Dendritic cell treated with granulocyte-macrophage colony-stimulating factor and Interleukin-4, amounts not matched to agents 40 ng/mL and 50 ng/mL, for 4 days (primary cell): ENCODE data around the gene NLRP1.

ENCODE experiments used
- H3K27ac Mint-ChIP-seq: one replicate; pipeline ENCODE4 v1.8.0; 2022; ENCODE audit warnings: mild to moderate bottlenecking, mixed read lengths
- H3K27me3 Mint-ChIP-seq: one replicate; pipeline ENCODE4 v1.8.0; 2022; ENCODE audit warnings: mild to moderate bottlenecking, mixed read lengths
- H3K36me3 Mint-ChIP-seq: one replicate; pipeline ENCODE4 v1.8.0; 2022; ENCODE audit warnings: low read depth, mixed read lengths
- H3K4me1 Mint-ChIP-seq: one replicate; pipeline ENCODE4 v1.8.0; 2022; ENCODE audit warnings: low read depth, mixed read lengths
- H3K4me3 Mint-ChIP-seq: one replicate; pipeline ENCODE4 v1.8.0; 2022; ENCODE audit warnings: mild to moderate bottlenecking, moderate library complexity, mixed read lengths
- H3K9me3 Mint-ChIP-seq: one replicate; pipeline ENCODE4 v1.8.0; 2022; ENCODE audit warnings: mixed read lengths
- intact Hi-C: fragments of 100-400 bp; cut with micrococcal nuclease; formaldehyde crosslinking; loops from one replicate; pipeline ENCODE4 v1.15.0; 2022

The NLRP1 gene

DNA sequence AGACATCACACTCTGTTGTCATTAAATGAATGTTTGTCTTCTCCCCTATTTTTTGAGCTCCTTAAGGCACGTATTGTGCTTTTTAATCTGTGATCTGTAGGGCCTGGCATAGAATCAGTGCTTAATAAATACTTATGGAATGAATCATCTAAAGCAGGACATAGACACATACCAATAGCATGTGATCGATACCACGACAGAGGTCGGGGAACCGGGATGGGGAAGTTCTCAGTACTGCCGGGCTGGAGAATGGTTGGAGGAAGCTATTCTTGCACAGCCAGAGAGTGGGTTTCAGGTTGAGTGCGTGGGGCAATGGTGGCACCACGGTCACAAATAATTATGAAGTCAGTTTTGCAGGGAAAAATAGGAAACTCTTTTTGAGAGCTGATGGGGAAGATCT lies 26.8 kb downstream of the NLRP1 start:
- H3K9me3 Mint-ChIP-seq = no peaks in the 10 kb centered on the region
- peaks cover 39% of the 10 kb centered on the region for H3K4me1 Mint-ChIP-seq
- intact Hi-C loops = no loop called here
- no peaks in the 10 kb centered on the region for H3K27me3 Mint-ChIP-seq
- H3K27ac Mint-ChIP-seq = peak overlapping the region; percentile 61
- H3K36me3 Mint-ChIP-seq = peaks cover 93% of the 10 kb centered on the region
- H3K4me3 Mint-ChIP-seq = no peak overlapping the region

DNA sequence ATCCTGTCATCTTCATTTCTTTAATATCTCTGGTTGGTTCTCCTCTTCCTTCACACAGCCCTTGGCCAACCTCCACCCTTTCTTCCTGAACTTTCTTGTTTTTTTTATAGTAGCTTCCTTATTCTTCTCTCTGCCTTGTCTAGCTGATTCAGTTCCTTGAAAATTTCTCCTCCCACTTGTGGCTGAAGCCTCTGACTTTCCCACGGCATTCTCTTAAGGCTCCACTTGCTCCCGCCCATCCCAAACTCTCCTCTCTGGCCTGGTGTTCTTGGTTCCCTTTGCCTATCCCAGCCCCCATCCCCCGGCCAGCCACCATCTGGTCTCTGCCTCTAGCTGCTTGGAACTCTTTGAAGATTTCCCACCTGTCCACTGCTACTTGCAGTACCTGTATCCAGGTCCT lies 29.1 kb downstream of the NLRP1 start:
- Mint-ChIP-seq H3K27ac (peak overlapping the region; percentile 14), H3K36me3 (peaks cover 90% of the 10 kb centered on the region), H3K9me3 (no peaks in the 10 kb centered on the region), H3K4me3 (no peak overlapping the region), H3K4me1 (peaks cover 39% of the 10 kb centered on the region), H3K27me3 (no peaks in the 10 kb centered on the region)
- intact Hi-C loops = no loop called here

DNA sequence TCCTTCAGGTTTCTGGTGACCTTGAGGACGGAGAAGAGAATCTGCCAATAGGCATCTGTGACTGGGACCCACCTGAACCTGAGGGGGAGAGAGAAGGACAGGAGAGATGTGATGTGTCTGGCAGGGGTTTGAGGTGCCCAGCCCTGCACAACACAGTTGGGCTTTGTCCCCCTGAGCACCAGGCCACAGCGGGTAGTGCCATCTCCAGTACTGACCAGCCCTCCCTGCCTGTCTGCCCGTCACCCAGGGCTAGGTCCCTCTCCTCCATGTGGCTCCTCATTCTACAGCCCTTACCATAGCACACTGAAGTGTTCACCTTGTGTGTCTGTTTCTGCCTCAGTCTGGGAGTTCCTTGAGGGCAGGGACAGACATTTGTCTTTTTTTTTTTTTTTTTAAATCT lies 30.8 kb downstream of the NLRP1 start:
- Mint-ChIP-seq H3K27ac (no peak overlapping the region), H3K4me1 (peaks cover 30% of the 10 kb centered on the region), H3K36me3 (peaks cover 89% of the 10 kb centered on the region), H3K9me3 (no peaks in the 10 kb centered on the region), H3K27me3 (no peaks in the 10 kb centered on the region), H3K4me3 (no peak overlapping the region)
- intact Hi-C loops = no loop called here

DNA sequence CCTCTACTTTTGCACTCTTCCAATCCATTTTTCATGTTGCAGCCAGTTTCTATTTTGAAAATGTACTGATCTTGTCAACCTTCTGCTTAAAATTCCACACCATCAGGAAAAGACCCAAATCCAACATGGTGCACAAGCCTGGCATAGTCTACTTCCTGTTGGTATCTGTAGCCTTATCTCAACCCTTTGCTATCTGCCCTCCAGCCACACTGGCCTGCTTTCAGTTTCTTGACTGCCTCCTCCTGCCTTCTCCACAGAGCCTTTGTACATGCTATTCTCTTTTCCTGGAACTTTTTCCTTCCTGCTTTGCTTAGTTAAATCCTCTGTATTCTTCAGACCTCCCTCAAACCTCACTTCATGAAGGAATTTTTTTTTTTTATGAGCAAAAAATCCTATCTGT lies 31.5 kb downstream of the NLRP1 start:
- H3K4me3 Mint-ChIP-seq = no peak overlapping the region
- no peak overlapping the region for H3K27ac Mint-ChIP-seq
- intact Hi-C loops = no loop called here
- H3K27me3 Mint-ChIP-seq = no peaks in the 10 kb centered on the region
- peaks cover 89% of the 10 kb centered on the region for H3K36me3 Mint-ChIP-seq
- H3K9me3 Mint-ChIP-seq = no peaks in the 10 kb centered on the region
- H3K4me1 Mint-ChIP-seq = peaks cover 24% of the 10 kb centered on the region

DNA sequence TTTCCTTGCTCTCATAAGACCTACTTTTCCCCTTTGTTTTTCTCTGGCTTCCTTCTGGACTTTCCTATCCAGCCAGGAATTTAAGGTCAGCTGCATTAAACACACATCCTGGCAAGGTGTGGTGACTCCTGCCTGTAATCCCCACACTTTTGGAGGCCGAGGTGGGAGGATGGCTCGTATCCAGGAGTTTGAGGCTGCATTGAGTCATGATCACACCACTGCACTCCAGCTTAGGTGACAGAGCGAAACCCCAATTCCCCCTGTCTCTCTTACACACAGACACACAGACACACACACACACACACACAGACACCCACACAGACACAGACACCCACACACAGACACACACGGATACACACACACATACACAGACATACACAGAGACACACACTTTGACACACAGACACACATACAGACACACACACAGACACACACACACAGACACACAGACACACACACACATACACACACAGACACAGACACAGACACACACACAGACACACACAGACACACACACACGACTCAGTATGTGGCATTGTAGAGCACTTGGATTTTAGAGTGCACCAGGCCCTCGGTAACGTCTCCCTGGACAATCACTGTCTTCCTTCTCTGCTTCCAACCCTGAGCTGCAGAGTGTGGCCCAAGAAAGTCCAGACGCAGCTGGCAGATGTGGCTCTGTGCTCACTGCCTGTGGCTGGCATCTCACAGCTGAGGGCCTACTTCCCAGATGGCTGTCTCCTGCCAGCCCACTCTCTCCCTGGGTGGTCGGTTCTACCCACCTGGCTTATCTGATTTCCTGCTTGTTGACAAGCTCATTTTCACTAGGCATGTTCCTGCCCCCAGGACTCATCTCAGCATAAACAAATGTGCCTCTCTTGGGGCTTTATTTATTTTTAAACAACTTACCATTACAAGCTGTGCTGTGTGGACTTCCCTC lies 39.0 kb downstream of the NLRP1 start:
- H3K27me3 Mint-ChIP-seq = no peaks in the 10 kb centered on the region
- no peaks in the 10 kb centered on the region for H3K9me3 Mint-ChIP-seq
- no peak overlapping the region for H3K4me3 Mint-ChIP-seq
- H3K27ac Mint-ChIP-seq = no peak overlapping the region
- intact Hi-C loops = no loop called here
- peaks cover 99% of the 10 kb centered on the region for H3K36me3 Mint-ChIP-seq
- H3K4me1 Mint-ChIP-seq = no peaks in the 10 kb centered on the region

DNA sequence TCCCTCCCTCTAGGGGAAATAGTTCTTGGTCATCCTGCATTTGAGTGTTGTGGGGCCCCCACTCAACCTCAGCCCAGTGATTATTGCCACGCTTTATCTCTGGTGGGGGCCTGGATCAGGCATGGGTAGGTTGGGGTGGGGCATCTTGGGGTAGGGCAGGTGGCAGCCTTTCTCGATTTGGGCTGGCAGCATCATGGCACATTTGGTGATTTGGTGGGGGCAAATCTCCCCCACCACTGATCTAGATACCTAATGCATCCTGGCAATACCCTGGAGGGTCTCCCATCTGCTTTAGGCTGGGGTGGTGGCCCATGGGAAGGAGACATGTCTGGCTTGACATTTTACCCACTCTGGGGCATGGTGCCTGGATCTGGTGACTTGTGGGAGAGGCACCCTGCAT lies 40.2 kb downstream of the NLRP1 start:
- Mint-ChIP-seq H3K9me3 (no peaks in the 10 kb centered on the region), H3K27ac (no peak overlapping the region), H3K27me3 (no peaks in the 10 kb centered on the region), H3K4me1 (no peaks in the 10 kb centered on the region), H3K36me3 (peaks cover 100% of the 10 kb centered on the region), H3K4me3 (no peak overlapping the region)
- intact Hi-C loops = no loop called here

DNA sequence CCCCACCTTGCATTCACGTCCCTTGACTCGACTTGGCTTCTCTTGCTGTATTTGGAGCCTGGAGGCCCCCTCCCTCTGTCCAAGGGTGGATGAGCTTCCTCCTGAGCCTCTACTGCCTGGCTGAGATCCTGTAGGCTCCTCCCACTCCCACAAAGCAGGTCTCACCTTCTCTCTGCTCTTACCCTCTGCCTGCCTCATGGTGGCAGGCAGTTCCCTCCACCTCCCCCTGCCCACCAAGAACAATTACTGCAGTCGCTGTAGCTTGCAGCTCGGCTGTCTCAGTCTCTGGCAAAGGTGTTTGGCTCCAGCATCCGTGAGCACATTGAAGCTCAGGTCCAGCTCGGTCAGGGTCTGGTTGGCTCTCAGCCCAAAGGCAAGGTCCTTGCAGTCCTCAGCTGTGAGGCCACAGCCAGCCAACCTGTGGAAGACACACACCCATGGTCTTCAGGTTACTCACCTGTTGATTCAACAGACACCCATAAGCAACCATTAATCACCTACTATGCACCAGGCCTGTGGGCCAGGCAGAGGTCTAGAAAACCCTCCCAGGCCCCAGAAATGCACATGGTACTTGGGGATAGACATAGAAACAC lies 42.6 kb downstream of the NLRP1 start:
- Mint-ChIP-seq H3K27me3 (no peaks in the 10 kb centered on the region), H3K36me3 (peaks cover 98% of the 10 kb centered on the region), H3K4me1 (no peaks in the 10 kb centered on the region), H3K4me3 (no peak overlapping the region), H3K27ac (no peak overlapping the region), H3K9me3 (no peaks in the 10 kb centered on the region)
- intact Hi-C loops = no loop called here

DNA sequence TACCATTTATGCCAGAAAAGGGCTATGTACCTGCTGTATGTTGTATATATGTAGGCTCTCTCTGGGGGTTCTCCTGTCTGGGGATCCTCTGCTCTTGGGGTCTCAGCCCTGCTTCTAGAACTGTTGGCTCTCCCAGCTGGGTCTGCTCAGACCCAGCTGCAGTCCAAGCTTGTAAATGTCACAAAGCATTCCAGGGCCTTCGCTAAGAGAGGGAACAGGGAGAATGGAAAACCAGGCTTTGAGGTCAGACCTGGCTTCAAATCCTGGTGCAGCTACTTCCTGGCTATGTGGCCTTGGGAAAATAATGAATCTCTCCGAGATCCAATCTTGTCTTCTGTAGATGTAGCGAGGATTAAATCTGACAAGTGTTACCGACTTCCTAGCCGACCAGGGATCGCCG lies 44.0 kb downstream of the NLRP1 start:
- no peak overlapping the region for H3K27ac Mint-ChIP-seq
- H3K36me3 Mint-ChIP-seq = peaks cover 98% of the 10 kb centered on the region

DNA sequence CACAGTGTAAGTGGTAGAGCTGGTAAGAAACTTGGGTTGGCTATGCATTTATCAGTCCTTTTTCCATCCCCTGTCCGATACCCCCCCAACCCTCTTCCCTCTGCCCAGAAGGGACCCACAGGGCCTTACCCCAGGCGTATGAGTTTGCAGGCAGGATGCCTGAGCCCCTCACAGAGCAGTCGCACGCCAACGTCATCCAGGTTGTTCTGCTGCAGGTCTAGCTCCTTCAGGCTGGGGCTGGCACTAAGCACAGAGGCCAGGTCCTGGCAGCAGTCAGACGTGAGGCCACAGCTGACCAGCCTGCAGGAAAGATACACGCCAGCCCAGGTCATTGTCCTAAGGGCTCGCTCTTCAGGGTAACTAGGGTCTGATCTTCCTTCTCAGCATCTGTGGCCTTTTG lies 45.0 kb downstream of the NLRP1 start:
- Mint-ChIP-seq H3K4me1 (no peaks in the 10 kb centered on the region), H3K9me3 (no peaks in the 10 kb centered on the region), H3K27me3 (no peaks in the 10 kb centered on the region), H3K36me3 (peaks cover 98% of the 10 kb centered on the region), H3K4me3 (no peak overlapping the region), H3K27ac (no peak overlapping the region)
- intact Hi-C loops = no loop called here

More for the DNA sequence above, 44.0 kb downstream of the NLRP1 start:
- intact Hi-C loops = no loop called here
- H3K4me1 Mint-ChIP-seq = no peaks in the 10 kb centered on the region
- no peaks in the 10 kb centered on the region for H3K9me3 Mint-ChIP-seq
- H3K27me3 Mint-ChIP-seq = no peaks in the 10 kb centered on the region
- H3K4me3 Mint-ChIP-seq = no peak overlapping the region

DNA sequence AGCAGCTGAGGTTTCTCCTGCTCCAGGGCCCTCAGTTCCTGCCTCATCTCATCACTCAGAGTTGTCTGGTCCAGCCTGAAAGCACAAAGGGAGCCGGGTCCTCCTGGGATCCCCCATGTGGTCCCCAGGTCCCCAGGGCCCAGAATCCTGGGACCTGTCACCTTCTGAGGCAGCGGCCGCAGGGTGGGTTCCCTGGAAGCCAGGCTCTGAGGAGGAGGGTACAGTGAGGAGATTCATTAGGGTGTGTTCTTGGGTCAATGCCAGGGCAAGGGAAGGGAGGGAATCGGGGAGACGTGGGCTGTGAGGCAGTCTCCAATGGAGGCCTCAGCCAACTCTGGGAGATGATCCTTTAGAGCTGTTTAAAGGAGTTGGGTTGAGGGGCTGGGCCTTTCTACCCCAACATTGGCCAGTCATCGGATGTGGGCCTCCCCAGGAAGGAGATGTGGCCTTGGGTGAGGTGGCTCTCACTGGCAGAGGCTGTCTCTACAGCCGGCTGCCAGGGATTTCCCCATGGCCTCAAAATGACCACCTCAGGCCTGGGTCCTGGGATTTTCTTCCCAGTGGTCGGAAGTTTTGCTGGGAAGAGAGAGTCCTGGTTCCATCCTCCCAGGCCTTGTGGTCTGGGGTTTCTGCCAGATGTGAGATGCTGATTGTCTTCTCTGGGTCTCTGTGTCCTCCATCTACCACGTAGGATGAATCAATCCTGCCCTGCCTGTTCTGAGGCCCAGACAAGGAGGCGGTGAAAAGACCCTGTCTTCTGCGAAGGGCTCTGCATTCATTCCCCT lies 47.3 kb downstream of the NLRP1 start:
- no peak overlapping the region for H3K4me3 Mint-ChIP-seq
- H3K27me3 Mint-ChIP-seq = no peaks in the 10 kb centered on the region
- H3K36me3 Mint-ChIP-seq = peaks cover 98% of the 10 kb centered on the region
- H3K27ac Mint-ChIP-seq = no peak overlapping the region
- intact Hi-C loops = no loop called here
- H3K9me3 Mint-ChIP-seq = no peaks in the 10 kb centered on the region
- H3K4me1 Mint-ChIP-seq = no peaks in the 10 kb centered on the region

DNA sequence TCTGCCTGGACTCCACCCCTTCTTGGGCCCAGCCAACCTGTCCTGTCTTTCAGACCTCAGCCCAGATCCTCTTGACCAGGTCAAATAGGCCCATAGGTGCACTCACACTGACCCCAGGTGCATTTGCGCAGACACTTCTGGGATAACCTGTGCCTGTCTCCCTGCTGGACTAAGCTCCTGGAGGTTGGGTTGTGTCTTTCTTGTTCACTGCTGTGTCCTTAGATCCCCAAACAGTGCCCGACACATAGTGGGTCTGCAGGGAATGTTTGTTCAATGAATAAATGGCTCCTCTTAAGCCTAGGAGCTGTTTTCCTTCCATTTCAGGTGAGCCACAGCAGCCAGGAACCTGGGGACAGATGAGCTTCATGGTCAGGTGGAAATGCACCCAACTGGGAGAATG lies 48.9 kb downstream of the NLRP1 start:
- intact Hi-C loops = no loop called here
- no peaks in the 10 kb centered on the region for H3K9me3 Mint-ChIP-seq
- H3K27me3 Mint-ChIP-seq = no peaks in the 10 kb centered on the region
- H3K4me1 Mint-ChIP-seq = no peaks in the 10 kb centered on the region
- peaks cover 98% of the 10 kb centered on the region for H3K36me3 Mint-ChIP-seq
- H3K27ac Mint-ChIP-seq = no peak overlapping the region
- no peak overlapping the region for H3K4me3 Mint-ChIP-seq

DNA sequence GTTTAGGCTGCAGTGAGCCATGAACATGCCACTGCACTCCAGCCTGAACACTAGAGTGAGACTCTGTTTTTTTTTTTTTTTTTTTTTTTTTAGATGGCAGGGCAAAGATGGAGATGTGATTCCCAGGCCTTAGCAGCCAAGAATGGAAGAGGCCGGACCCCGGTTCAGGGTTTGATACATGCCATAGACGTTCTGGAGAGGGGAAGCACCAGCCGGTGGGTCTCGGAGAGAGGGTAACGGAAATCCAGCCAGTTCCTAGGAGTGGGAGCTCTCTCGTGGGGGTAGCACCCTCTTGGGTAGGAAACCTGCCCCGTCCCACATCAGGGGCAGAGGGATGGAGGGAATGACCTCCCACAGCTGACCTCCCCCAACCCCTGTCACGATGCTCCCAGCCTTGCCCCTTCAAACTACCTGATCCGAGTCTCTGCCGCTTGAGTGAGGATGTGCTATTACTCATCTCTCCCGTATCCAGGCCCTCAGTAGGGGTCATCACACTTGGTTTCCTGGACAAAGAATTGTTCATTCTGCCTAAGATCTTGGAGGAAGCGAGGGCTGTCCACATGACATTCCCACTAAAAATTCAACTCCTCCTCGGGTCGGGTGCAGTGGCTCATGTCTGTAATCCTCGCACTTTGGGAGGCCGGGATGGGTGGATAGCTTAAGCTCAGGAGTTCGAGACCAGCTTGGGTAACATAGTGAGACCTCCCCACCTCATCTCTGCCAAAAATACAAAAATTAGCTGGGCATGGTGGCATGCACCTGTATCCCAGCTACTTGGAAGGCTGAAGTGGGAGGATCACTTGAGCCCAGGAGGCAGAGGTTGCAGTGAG lies 50.6 kb downstream of the NLRP1 start:
- Mint-ChIP-seq H3K36me3 (peaks cover 100% of the 10 kb centered on the region), H3K9me3 (no peaks in the 10 kb centered on the region), H3K27me3 (no peaks in the 10 kb centered on the region), H3K27ac (no peak overlapping the region), H3K4me1 (no peaks in the 10 kb centered on the region), H3K4me3 (no peak overlapping the region)
- intact Hi-C loops = no loop called here

DNA sequence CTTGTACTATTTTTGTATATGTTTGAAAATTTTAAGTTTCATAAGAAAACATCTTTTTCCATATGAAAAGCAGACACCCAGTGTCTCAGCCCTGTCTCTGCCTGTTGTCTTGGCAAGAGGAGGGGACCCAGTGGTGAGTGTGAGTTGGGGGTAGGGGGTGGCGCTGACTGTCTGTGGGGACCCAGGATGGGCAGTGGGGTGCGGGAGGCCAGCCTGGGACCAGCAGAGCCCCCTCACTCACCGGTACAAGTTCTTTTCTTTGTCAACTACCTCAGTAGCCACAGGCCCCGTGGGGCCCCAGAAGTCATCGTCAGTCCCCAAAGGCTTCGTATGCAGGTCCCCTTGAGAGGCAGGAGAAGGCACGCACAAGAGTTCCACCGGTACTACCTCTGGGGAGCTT lies 51.7 kb downstream of the NLRP1 start:
- Mint-ChIP-seq H3K27me3 (no peaks in the 10 kb centered on the region), H3K27ac (no peak overlapping the region), H3K4me1 (no peaks in the 10 kb centered on the region), H3K4me3 (no peak overlapping the region), H3K36me3 (peaks cover 99% of the 10 kb centered on the region), H3K9me3 (no peaks in the 10 kb centered on the region)
- intact Hi-C loops = no loop called here
